HepG2 (cell line): ENCODE data around the gene ARHGEF37. TPM values are rescaled to one million over a fixed set of nuclear protein-coding genes. Genes with fewer than 3 reads are reported as not detected.

Source experiments
- CAMTA2 ChIP-seq: sonication (generic); formaldehyde crosslinking; IDR thresholded peaks from 2 replicates; pipeline ENCODE4 v1.4.0; 2020; ENCODE audit warnings: mild to moderate bottlenecking, missing genetic modification reagents, borderline replicate concordance
- DR1 ChIP-seq: sonication (generic); formaldehyde crosslinking; IDR thresholded peaks from 2 replicates; pipeline ENCODE4 v1.8.0; 2021; ENCODE audit warnings: mild to moderate bottlenecking, missing genetic modification reagents, inconsistent platforms
- FOXM1 ChIP-seq: sonication (generic); formaldehyde crosslinking; IDR thresholded peaks from 2 replicates; pipeline ENCODE4 v1.5.0; 2020; ENCODE audit warnings: missing genetic modification reagents
- HINFP ChIP-seq: sonication (generic); formaldehyde crosslinking; IDR thresholded peaks from 2 replicates; pipeline ENCODE4 v1.4.0; 2020; ENCODE audit warnings: low read depth, mild to moderate bottlenecking, missing genetic modification reagents
- JUND ChIP-seq: sonication (generic); formaldehyde crosslinking; IDR thresholded peaks from 2 replicates; pipeline ENCODE4 v1.8.0; 2022; ENCODE audit warnings: mild to moderate bottlenecking, missing genetic modification reagents
- NFYC ChIP-seq: IDR thresholded peaks from 2 replicates; pipeline ENCODE4 v1.6.1; 2016; ENCODE audit warnings: missing genetic modification reagents, missing compliant biosample characterization
- NR2F6 ChIP-seq, 2 experiments: IDR thresholded peaks; 2 replicates each; pipeline ENCODE4 v1.6.1; 2016; ENCODE audit warnings: antibody characterized with exemption in 1 of 2, mild to moderate bottlenecking in 1 of 2
- PATZ1 ChIP-seq: sonication (generic); formaldehyde crosslinking; IDR thresholded peaks from 2 replicates; pipeline ENCODE4 v1.4.0; 2020; ENCODE audit warnings: missing genetic modification reagents
- POLR2AphosphoS5 ChIP-seq: IDR thresholded peaks from 2 replicates; pipeline ENCODE4 v1.6.1; 2012; ENCODE audit warnings: low read depth, low read length
- SNAPC4 ChIP-seq: sonication (generic); formaldehyde crosslinking; IDR thresholded peaks from 2 replicates; pipeline ENCODE4 v1.4.0; 2020; ENCODE audit warnings: mild to moderate bottlenecking, missing genetic modification reagents
- TEAD3 ChIP-seq: optimal IDR thresholded peaks from 2 replicates; pipeline ENCODE3; 2016; ENCODE audit warnings: borderline replicate concordance
- ZBTB3 ChIP-seq: sonication (generic); formaldehyde crosslinking; IDR thresholded peaks from 2 replicates; pipeline ENCODE4 v1.4.0; 2020; ENCODE audit warnings: low read depth, mild to moderate bottlenecking, moderate library complexity, missing genetic modification reagents, borderline replicate concordance
- ZBTB7B ChIP-seq: sonication (generic); formaldehyde crosslinking; IDR thresholded peaks from 2 replicates; pipeline ENCODE4 v1.4.0; 2020; ENCODE audit warnings: missing genetic modification reagents
- ZNF124 ChIP-seq: sonication (generic); formaldehyde crosslinking; IDR thresholded peaks from 2 replicates; pipeline ENCODE4 v1.4.0; 2020; ENCODE audit warnings: missing genetic modification reagents
- ZNF207 ChIP-seq: fragments of 450-650 bp; IDR thresholded peaks from 2 replicates; pipeline ENCODE4 v1.6.1; 2016; ENCODE audit warnings: antibody characterized with exemption, borderline replicate concordance
- ZNF574 ChIP-seq: sonication (generic); formaldehyde crosslinking; IDR thresholded peaks from 2 replicates; pipeline ENCODE4 v1.4.0; 2020; ENCODE audit warnings: missing genetic modification reagents
- ZNF75D ChIP-seq: sonication (generic); formaldehyde crosslinking; IDR thresholded peaks from 2 replicates; pipeline ENCODE4 v1.8.1; 2023; ENCODE audit warnings: missing genetic modification reagents, mild to moderate bottlenecking, borderline replicate concordance
- polyA plus RNA-seq, 8 experiments: library from polyadenylated mRNA; depleted of rRNA in 3 of 8; stranded (reverse) in 7 of 8; unstranded in 1 of 8; fragments of >200 nt; fragmentation: Illumina TruSeq in 4 of 8; extraction: Trizol in 4 of 8; gene quantifications; 2 replicates each; pipeline versions ENCODE4 v1.2.1 to v1.2.3, GENCODE V29; 2011 to 2016; ENCODE audit warnings: low read depth in 4 of 8, missing spikeins in 1 of 8, mixed read lengths in 1 of 8; ENCODE audit not compliant: insufficient read depth in 1 of 8
- total RNA-seq, 5 experiments: library from RNA; depleted of rRNA; stranded (reverse); fragments of >200 nt; fragmentation: Illumina TruSeq; extraction: Trizol; gene quantifications; 2 replicates each; pipeline ENCODE4 v1.2.3, GENCODE V29; 2016; ENCODE audit warnings: low read depth in 1 of 5

Gene ARHGEF37
- total and polyA plus RNA-seq, 2 of the 13 experiments (the other 11 are each of a cell fraction or from before 2014, with no cell fraction given), result 0.18 to 0.27 TPM

- TF ChIP-seq ZNF574 (CRISPR knock-in tag) (peak; percentile 89), NFYC (peak; percentile 30; the same call in 1 of the 2 replicates), ZBTB3 (CRISPR knock-in tag) (no peak), ZNF124 (CRISPR knock-in tag) (peak; percentile 67), FOXM1 (CRISPR knock-in tag) (no peak), ZNF207 (no peak), ZBTB7B (CRISPR knock-in tag) (peak; percentile 51), CAMTA2 (CRISPR knock-in tag) (peak; percentile 90; the same call in 1 of the 2 replicates), JUND (CRISPR knock-in tag) (0 out of 2 replicates have a peak, but pooled peaks have one; percentile 30), SNAPC4 (CRISPR knock-in tag) (peak; percentile 62; the same call in 1 of the 2 replicates), HINFP (CRISPR knock-in tag) (peak; percentile 47; the same call in 1 of the 2 replicates), DR1 (CRISPR knock-in tag) (peak; percentile 64), ZNF75D (CRISPR knock-in tag) (no peak), NR2F6 (IDR thresholded peaks at IDR 0.05) (peak; percentile 62), NR2F6 (CRISPR knock-in tag; IDR thresholded peaks at IDR 0.05) (peak; percentile 21; the same call in 1 of the 2 replicates), POLR2AphosphoS5 (peak; percentile 90), PATZ1 (CRISPR knock-in tag) (peak; percentile 72), TEAD3 (CRISPR knock-in tag) (peak; percentile 16)
Observed at GRCh38 chr5:149551227-149552037, 29.9 kb upstream of the ARHGEF37 start, which contains the start of gene CSNK1A1 (continued).
